CD4-positive, CD25-positive, alpha-beta regulatory T cell (primary cell): ENCODE data around the gene ESR2. TPM values are rescaled to one million over a fixed set of nuclear protein-coding genes. Genes with fewer than 3 reads are reported as not detected.

Source experiments
- ATAC-seq, 2 donors: fragments of 150-1000 bp; cut with Tn5 transposase; one replicate each; pipeline ENCODE4 v1.10.0; 2021; ENCODE audit warnings: low read depth in 2 of 2, moderate number of reproducible peaks in 2 of 2, moderate library complexity in 1 of 2
- DNase-seq, 3 donors: peaks; one replicate each; pipeline versions ENCODE4 v3.0.0 to v3.0.0-alpha.2; 2012 to 2022; ENCODE audit warnings: mixed read lengths in 1 of 3
- H3K27ac ChIP-seq: one replicate; pipeline ENCODE4 v1.7.0; 2013; ENCODE audit warnings: mild to moderate bottlenecking, low read length; ENCODE audit not compliant: insufficient read depth, poor library complexity, severe bottlenecking
- H3K27me3 ChIP-seq: one replicate; pipeline ENCODE4 v1.7.0; 2013; ENCODE audit warnings: low read length; ENCODE audit not compliant: control insufficient read depth, insufficient read depth
- H3K36me3 ChIP-seq: one replicate; pipeline ENCODE4 v1.7.0; 2013; ENCODE audit warnings: mild to moderate bottlenecking, low read length, moderate library complexity; ENCODE audit not compliant: control insufficient read depth, insufficient read depth
- H3K4me1 ChIP-seq: 2 replicates; pipeline ENCODE4 v1.7.0; 2013; ENCODE audit warnings: mild to moderate bottlenecking, low read length; ENCODE audit not compliant: insufficient read depth, control insufficient read depth, poor library complexity, severe bottlenecking
- H3K4me3 ChIP-seq: one replicate; pipeline ENCODE4 v1.7.0; 2013; ENCODE audit warnings: low read depth, mild to moderate bottlenecking, low read length, moderate library complexity
- H3K9me3 ChIP-seq, 2 experiments: 1 replicate in 1 of 2; 2 replicates in 1 of 2; pipeline ENCODE4 v1.7.0; 2013; ENCODE audit warnings: low read length in 2 of 2, mild to moderate bottlenecking in 1 of 2, moderate library complexity in 1 of 2; ENCODE audit not compliant: control insufficient read depth in 2 of 2
- H3K27ac Mint-ChIP-seq, 3 donors: one replicate each; pipeline ENCODE4 v1.8.0; 2020 to 2022; ENCODE audit warnings: mild to moderate bottlenecking in 3 of 3, mixed read lengths in 3 of 3, moderate library complexity in 2 of 3
- H3K27me3 Mint-ChIP-seq: one replicate; pipeline ENCODE4 v1.8.0; 2022; ENCODE audit warnings: mild to moderate bottlenecking, mixed read lengths
- H3K36me3 Mint-ChIP-seq: one replicate; pipeline ENCODE4 v1.8.0; 2020; ENCODE audit warnings: mixed read lengths
- H3K4me1 Mint-ChIP-seq, 4 donors: one replicate each; pipeline ENCODE4 v1.8.0; 2020 to 2022; ENCODE audit warnings: mixed read lengths in 4 of 4, mild to moderate bottlenecking in 1 of 4
- H3K4me3 Mint-ChIP-seq, 4 donors: one replicate each; pipeline ENCODE4 v1.8.0; 2020 to 2022; ENCODE audit warnings: mild to moderate bottlenecking in 4 of 4, mixed read lengths in 4 of 4, moderate library complexity in 3 of 4
- H3K9me3 Mint-ChIP-seq, 7 donors: one replicate each; pipeline ENCODE4 v1.8.0; 2020 to 2022; ENCODE audit warnings: mixed read lengths in 7 of 7, mild to moderate bottlenecking in 3 of 7, moderate library complexity in 2 of 7
- polyA plus RNA-seq, 4 donors: library from polyadenylated mRNA; unstranded; fragments of 300-500 nt; fragmentation: Illumina TruSeq; gene quantifications; one replicate each; pipeline ENCODE4 v1.2.3, GENCODE V29; 2021
- total RNA-seq: library from RNA; stranded (reverse); gene quantifications from one replicate; pipeline ENCODE4 v1.2.3, GENCODE V29; 2022

Gene ESR2
- total and polyA plus RNA-seq, 5 donors from 2014 or later = 0.14 to 0.40 (median 0.18) TPM; not detected in 1

DNA sequence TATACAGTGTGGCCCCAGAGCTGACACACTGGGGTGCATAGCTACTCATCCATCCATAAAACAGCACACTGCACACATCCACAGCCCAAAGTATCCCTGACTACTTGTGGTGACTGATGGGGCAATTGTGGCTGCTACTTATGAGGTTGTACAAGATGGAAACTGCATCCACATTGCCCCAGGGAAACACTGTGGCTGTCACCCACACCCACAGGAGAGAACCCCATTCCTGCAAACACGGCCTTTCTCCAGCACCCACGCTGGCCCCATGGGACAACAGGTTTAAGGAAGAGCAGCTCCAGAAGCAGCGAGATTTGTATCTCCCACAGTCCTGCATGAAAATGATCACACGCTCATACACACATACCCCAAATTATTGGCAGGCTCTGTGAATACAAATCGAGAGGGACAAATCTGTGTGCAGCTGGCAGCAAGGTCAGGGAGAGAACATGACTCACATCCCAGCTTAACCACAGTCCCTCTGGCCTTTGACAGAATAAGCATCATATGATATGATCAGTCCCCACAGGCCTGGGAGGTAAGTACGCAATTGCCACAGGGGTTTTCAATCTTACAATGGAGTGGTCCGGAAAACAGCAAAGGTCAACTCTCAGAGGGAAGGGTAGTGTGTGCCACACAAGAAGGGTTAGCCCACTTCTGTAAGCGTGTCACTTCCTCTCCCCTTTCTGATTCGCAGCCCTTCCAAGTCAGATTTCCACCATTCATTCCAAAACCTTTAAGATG lies 61.9 kb downstream of the ESR2 start:
- H3K4me3 Mint-ChIP-seq = no peak overlapping the region
- H3K27ac ChIP-seq = no peak overlapping the region

DNA sequence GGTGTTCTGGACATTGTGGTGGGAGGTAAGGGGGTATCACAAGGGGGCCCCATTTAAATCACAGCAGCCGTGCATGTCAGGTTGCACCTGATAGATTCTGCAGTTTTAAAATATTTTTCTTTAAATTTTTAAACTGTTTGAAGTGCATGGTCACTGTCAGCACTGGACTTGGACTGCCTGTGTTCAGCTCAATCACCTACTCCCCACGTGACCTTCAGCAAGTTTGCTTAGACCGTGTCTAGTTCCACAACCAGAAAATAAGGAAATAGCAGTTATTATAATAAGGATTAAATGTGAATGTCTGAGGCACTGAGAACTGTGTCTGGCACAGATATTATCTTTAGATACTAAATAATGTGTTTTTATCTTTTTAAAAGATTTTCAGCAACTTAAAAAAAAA lies 64.7 kb downstream of the ESR2 start:
- Histone ChIP-seq H3K27me3 (no peaks in the 10 kb centered on the region), H3K9me3 (no peaks in the 10 kb centered on the region), H3K36me3 (peaks cover 64% of the 10 kb centered on the region), H3K27ac (no peak overlapping the region), H3K4me1 (no peaks in the 10 kb centered on the region), H3K4me3 (no peak overlapping the region)
- Mint-ChIP-seq H3K9me3 (no peaks in the 10 kb centered on the region), H3K36me3 (peaks cover 36% of the 10 kb centered on the region), H3K27me3 (no peaks in the 10 kb centered on the region), H3K4me3 (no peak overlapping the region), H3K4me1 (no peaks in the 10 kb centered on the region), H3K27ac (peak overlapping the region in 1 of 3 donors; percentile 76)
- ATAC-seq (no peak), DNase-seq (no peak)

More for the DNA sequence above, 61.9 kb downstream of the ESR2 start:
- peaks cover 36% of the 10 kb centered on the region for H3K36me3 ChIP-seq
- no peaks in the 10 kb centered on the region for H3K27me3 Mint-ChIP-seq
- no peaks in the 10 kb centered on the region for H3K9me3 Mint-ChIP-seq
- H3K27ac Mint-ChIP-seq = peak overlapping the region in 1 of 3 donors; percentile 34
- DNase-seq (no peak), ATAC-seq (peak in 1 of 2 donors; percentile 41)
- no peak overlapping the region for H3K4me3 ChIP-seq
- H3K9me3 ChIP-seq = no peaks in the 10 kb centered on the region
- H3K36me3 Mint-ChIP-seq = peaks cover 21% of the 10 kb centered on the region
- H3K4me1 Mint-ChIP-seq = peaks cover 0 to 4% (median 0%) of the 10 kb centered on the region in 4 donors
- H3K4me1 ChIP-seq = no peaks in the 10 kb centered on the region
- H3K27me3 ChIP-seq = no peaks in the 10 kb centered on the region

DNA sequence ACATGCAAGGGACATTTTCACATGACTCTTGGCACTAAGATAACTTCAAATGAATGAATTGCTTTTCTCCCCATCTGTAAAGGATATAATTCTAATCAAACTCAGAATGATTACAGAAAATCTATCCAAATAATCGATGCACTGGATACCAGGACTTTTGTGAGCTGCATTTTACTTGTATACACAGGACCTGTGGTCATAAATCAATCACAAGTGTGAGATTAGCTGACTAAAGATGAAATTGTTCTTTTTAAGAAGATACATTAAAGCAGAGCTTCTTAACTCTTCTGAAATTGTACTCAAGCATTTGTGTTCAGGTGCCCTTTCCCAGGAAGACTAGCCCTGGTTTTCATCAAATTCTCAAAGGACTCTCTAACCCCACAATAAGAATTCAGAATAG lies 66.3 kb downstream of the ESR2 start:
- Histone ChIP-seq H3K4me1 (no peaks in the 10 kb centered on the region), H3K27me3 (no peaks in the 10 kb centered on the region), H3K4me3 (no peak overlapping the region), H3K27ac (no peak overlapping the region), H3K36me3 (peaks cover 80% of the 10 kb centered on the region), H3K9me3 (no peaks in the 10 kb centered on the region)
- Mint-ChIP-seq H3K27ac (peak overlapping the region in 1 of 3 donors; percentile 7), H3K4me1 (no peaks in the 10 kb centered on the region), H3K36me3 (peaks cover 50% of the 10 kb centered on the region), H3K9me3 (no peaks in the 10 kb centered on the region), H3K4me3 (no peak overlapping the region), H3K27me3 (no peaks in the 10 kb centered on the region)
- DNase-seq = no peak
- ATAC-seq = no peak

DNA sequence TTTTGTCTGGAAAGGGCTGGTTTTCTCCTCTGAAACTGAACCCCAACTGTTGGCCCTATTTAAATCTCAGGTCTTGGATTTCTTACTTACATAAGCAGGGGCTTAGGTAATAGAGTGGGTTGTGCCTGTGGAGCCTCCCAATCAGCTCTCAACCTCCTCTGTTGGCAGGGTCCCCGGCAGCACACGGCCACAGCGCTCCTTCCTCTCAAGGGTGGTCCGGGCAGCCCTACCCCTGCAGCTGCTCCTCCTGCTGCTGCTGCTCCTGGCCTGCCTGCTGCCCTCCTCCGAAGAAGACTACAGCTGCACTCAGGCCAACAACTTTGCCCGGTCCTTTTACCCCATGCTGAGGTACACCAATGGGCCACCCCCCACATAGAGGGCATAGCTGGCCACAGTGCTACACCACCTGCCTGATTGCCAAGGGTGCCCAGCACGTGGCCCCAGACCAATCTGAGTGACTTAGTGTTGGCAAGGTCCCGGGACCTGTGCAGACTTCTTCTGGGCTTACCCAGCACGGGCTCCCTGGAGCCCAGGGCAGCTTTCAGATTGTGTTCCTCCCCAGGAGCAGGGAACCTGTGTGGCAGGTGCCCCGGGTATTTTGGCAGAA lies 68.9 kb downstream of the ESR2 start:
- Mint-ChIP-seq H3K4me1 (peaks cover 0 to 4% (median 0%) of the 10 kb centered on the region in 4 donors), H3K9me3 (no peaks in the 10 kb centered on the region), H3K27ac (no peak overlapping the region), H3K4me3 (no peak overlapping the region), H3K36me3 (peaks cover 52% of the 10 kb centered on the region), H3K27me3 (no peaks in the 10 kb centered on the region)
- H3K27me3 ChIP-seq = no peaks in the 10 kb centered on the region
- H3K27ac ChIP-seq = no peak overlapping the region
- H3K4me3 ChIP-seq = no peak overlapping the region
- ATAC-seq (no peak), DNase-seq (no peak)
- no peaks in the 10 kb centered on the region for H3K4me1 ChIP-seq
- no peaks in the 10 kb centered on the region for H3K9me3 ChIP-seq
- H3K36me3 ChIP-seq = peaks cover 96% of the 10 kb centered on the region

DNA sequence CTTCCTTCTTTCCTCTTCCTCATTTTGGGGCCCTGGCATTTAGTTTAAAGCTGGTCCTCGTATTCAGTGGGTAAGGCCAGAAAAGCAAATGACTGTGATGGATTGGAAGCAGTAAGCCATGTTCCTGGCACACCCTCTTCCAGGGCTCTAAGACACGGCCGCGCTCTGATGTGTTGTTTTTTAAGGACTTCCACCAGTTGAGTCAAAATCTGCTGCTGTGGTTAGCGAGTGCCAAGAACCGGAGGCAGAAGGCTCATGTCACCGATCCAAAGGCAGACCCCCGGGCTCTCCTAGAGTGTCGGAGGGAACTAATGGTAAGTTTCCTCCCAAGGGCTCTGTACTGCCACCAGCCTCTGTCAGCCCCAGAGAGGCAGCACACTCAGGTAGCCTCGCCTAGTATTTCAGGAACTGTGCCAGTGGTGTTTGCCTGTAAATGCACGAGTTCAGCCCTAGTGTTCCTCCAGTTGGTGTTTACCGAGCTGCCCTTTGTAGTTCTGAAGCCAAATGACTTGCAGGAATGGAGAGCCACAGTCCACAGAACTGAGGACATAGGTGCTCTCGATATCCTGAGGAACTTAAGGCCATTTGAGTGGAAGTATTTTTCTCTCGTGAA lies 72.7 kb downstream of the ESR2 start:
- Histone ChIP-seq H3K9me3 (no peaks in the 10 kb centered on the region), H3K4me3 (no peak overlapping the region), H3K27ac (no peak overlapping the region), H3K27me3 (no peaks in the 10 kb centered on the region), H3K4me1 (no peaks in the 10 kb centered on the region), H3K36me3 (peaks cover 98% of the 10 kb centered on the region)
- DNase-seq = no peak
- peaks cover 61% of the 10 kb centered on the region for H3K36me3 Mint-ChIP-seq
- no peaks in the 10 kb centered on the region for H3K27me3 Mint-ChIP-seq
- H3K27ac Mint-ChIP-seq = peak overlapping the region in 1 of 3 donors; percentile 36
- H3K4me1 Mint-ChIP-seq = peaks cover 0 to 4% (median 0%) of the 10 kb centered on the region in 4 donors
- ATAC-seq = no peak
- H3K4me3 Mint-ChIP-seq = no peak overlapping the region
- no peaks in the 10 kb centered on the region for H3K9me3 Mint-ChIP-seq

DNA sequence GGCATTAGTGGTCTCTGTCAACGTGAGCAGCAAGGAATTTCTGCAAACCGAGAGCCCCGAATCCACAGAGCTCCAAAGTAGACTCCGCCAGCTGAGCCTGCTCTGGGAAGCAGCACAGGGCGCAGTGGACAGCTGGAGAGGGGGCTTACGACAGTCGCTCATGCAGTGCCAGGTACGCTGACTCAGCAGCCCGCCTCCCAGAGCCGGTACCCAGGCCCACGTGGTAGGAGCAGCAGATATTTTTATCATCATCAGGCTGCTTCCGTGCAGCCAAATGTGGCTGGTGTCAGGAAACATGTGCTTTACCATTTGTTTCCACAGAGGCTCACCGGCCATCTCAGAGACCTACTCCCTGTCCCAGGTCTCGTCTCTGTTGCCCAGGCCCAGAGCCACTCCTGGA lies 73.7 kb downstream of the ESR2 start:
- H3K4me1 Mint-ChIP-seq = peaks cover 0 to 6% (median 0%) of the 10 kb centered on the region in 4 donors
- H3K27me3 Mint-ChIP-seq = no peaks in the 10 kb centered on the region
- H3K9me3 Mint-ChIP-seq = no peaks in the 10 kb centered on the region
- ATAC-seq = peak in 1 of 2 donors; percentile 11
- DNase-seq = no peak
- no peak overlapping the region for H3K4me3 Mint-ChIP-seq
- H3K27ac Mint-ChIP-seq = no peak overlapping the region
- H3K36me3 ChIP-seq = peaks cover 98% of the 10 kb centered on the region
- H3K9me3 ChIP-seq = no peaks in the 10 kb centered on the region
- H3K36me3 Mint-ChIP-seq = peaks cover 66% of the 10 kb centered on the region
- H3K4me3 ChIP-seq = no peak overlapping the region
- H3K4me1 ChIP-seq = no peaks in the 10 kb centered on the region
- H3K27me3 ChIP-seq = no peaks in the 10 kb centered on the region
- no peak overlapping the region for H3K27ac ChIP-seq

DNA sequence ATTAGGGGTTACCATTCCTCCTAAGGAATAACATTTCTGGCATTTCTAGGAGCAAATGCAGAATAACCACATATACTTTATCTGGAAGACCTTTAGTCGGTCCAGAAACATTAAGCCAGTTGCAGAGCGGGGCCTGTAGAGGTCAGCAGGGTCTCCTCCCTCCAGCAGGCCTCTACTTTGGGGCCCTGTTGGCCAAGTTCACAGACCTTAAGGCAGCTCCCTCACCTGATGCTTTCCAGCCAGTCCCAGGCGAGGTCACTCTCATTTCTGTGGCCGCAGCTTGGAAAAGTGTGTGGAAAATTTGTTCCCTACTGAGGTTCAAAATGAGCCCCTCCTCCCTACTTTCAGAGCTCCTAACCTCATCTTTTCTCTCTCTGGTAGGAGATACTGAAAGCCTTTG lies 74.1 kb downstream of the ESR2 start:
- Histone ChIP-seq H3K27ac (no peak overlapping the region), H3K4me3 (no peak overlapping the region), H3K4me1 (no peaks in the 10 kb centered on the region), H3K36me3 (peaks cover 98% of the 10 kb centered on the region), H3K27me3 (no peaks in the 10 kb centered on the region), H3K9me3 (no peaks in the 10 kb centered on the region)
- H3K4me1 Mint-ChIP-seq = peaks cover 0 to 6% (median 0%) of the 10 kb centered on the region in 4 donors
- no peaks in the 10 kb centered on the region for H3K9me3 Mint-ChIP-seq
- H3K27me3 Mint-ChIP-seq = no peaks in the 10 kb centered on the region
- H3K36me3 Mint-ChIP-seq = peaks cover 69% of the 10 kb centered on the region
- DNase-seq (no peak), ATAC-seq (no peak)
- no peak overlapping the region for H3K27ac Mint-ChIP-seq
- H3K4me3 Mint-ChIP-seq = no peak overlapping the region
